Stomach (tissue), 19 donors: ENCODE results near the gene EP300. TPM values are rescaled to one million over a fixed set of nuclear protein-coding genes. Genes with fewer than 3 reads are reported as not detected.
A peak's percentile ranks its signal among the peaks of the same experiment; 100 is the strongest.
"Not testable (repeated sequence)": the region's sequence is repeated elsewhere in the genome, so short reads cannot be mapped to it uniquely, and the experiment has no call there.

Experiments
- DNase-seq, 2 donors: peaks; one replicate each; pipeline versions ENCODE4 v3.0.0 to v3.0.0-alpha.2; 2013 to 2019
- H3K27ac ChIP-seq, 5 donors: fragments of 200-600 bp in 4 of 5; sonication (generic) in 4 of 5; one replicate each; pipeline ENCODE4 v1.5.1; 2013 to 2019; ENCODE audit warnings: mild to moderate bottlenecking in 1 of 5, moderate library complexity in 1 of 5
- H3K27me3 ChIP-seq, 3 donors: fragments of 200-600 bp; sonication (generic); one replicate each; pipeline ENCODE4 v1.5.1; 2017 to 2019; ENCODE audit warnings: mixed run types in 1 of 3
- H3K36me3 ChIP-seq, 4 donors: fragments of 200-600 bp; sonication (generic); 1 replicate in 3 of 4; 2 replicates in 1 of 4; pipeline ENCODE4 v1.5.1; 2016 to 2019
- H3K4me1 ChIP-seq, 4 donors: fragments of 200-600 bp; sonication (generic); one replicate each; pipeline ENCODE4 v1.5.1; 2016 to 2019
- H3K4me3 ChIP-seq, 4 donors: fragments of 200-600 bp; sonication (generic) in 3 of 4; one replicate each; pipeline ENCODE4 v1.5.1; 2016 to 2019; ENCODE audit warnings: mild to moderate bottlenecking in 1 of 4
- H3K9me3 ChIP-seq, 4 donors: fragments of 200-600 bp; sonication (generic); one replicate each; pipeline ENCODE4 v1.5.1; 2016 to 2019
- CTCF ChIP-seq, 7 experiments: fragments of 450-650 bp in 4 of 7; fragments of 200-600 bp in 3 of 7; sonication (generic) in 3 of 7; IDR thresholded peaks; one replicate each; pipeline ENCODE4 v1.5.1; 2016 to 2019; ENCODE audit warnings: antibody characterized with exemption in 7 of 7, control low read depth in 2 of 7, mild to moderate bottlenecking in 1 of 7
- EP300 ChIP-seq: sonication (generic); formaldehyde crosslinking; IDR thresholded peaks from one replicate; pipeline ENCODE4 v1.6.1; 2017; ENCODE audit warnings: antibody characterized with exemption
- POLR2A ChIP-seq, 4 donors: fragments of 450-650 bp; IDR thresholded peaks; one replicate each; pipeline ENCODE4 v1.6.1; 2016; ENCODE audit warnings: antibody characterized with exemption in 4 of 4, control low read depth in 2 of 4, mild to moderate bottlenecking in 1 of 4, moderate library complexity in 1 of 4
- POLR2AphosphoS5 ChIP-seq, 3 donors: sonication (generic); formaldehyde crosslinking; IDR thresholded peaks; one replicate each; pipeline ENCODE4 v1.6.1; 2016; ENCODE audit warnings: antibody characterized with exemption in 3 of 3
- WGBS, 5 donors: extraction: QIAGEN DNeasy Blood & Tissue Kit in 3 of 5; methylation state at CpG; one replicate each; pipeline versions ENCODE4 v1.1.5 to v1.1.7; 2013 to 2018; 5-methylcytosine and 5-hydroxymethylcytosine counted together
- intact Hi-C: fragments of 100-400 bp; cut with DNase I; formaldehyde crosslinking; loops from one replicate; pipeline ENCODE4 v1.15.1; 2023; ENCODE audit warnings: low total_unique reads
- long read RNA-seq, 10 donors: transcript quantifications; one replicate each; lab custom pipeline, GENCODE V29; 2026
- polyA plus RNA-seq, 3 donors: library from polyadenylated mRNA; stranded (reverse); fragments of 200-250 nt; gene quantifications; one replicate each; pipeline ENCODE4 v1.2.3, GENCODE V29; 2013
- total RNA-seq, 5 donors: library from RNA; depleted of rRNA; stranded (reverse); fragments of >200 nt; gene quantifications; one replicate each; pipeline versions ENCODE4 v1.1.0 to v1.2.3, GENCODE V29; 2014 to 2016
- donor health status: healthy with polysubstance abuse.
- donor health status: Bipolar disorder and iron deficiency.
- donor health status: healthy.

The EP300 gene
- total RNA-seq: 100 to 1,000 TPM in 3 of 5 donors, 10 to 100 TPM in 2; 75.0 to 164 (median 116) TPM
- polyA plus RNA-seq: 1 to 10 TPM; 4.3 to 6.0 (median 5.7) TPM
- long read RNA-seq, donor 1, partial matches to known transcripts: 0 of 2 reads
- long read RNA-seq, donor 1, other reads (novel, unspliced or antisense): 0 of 2 reads
- long read RNA-seq, donor 2, partial matches to known transcripts: 9 of 13 reads
- long read RNA-seq, donor 2, other reads (novel, unspliced or antisense): 0 of 13 reads
- long read RNA-seq, donor 3, partial matches to known transcripts: 0 of 3 reads
- long read RNA-seq, donor 3, other reads (novel, unspliced or antisense): 0 of 3 reads
- long read RNA-seq, donor 4: 0 reads
- long read RNA-seq, donor 5, partial matches to known transcripts: 0 of 4 reads
- long read RNA-seq, donor 5, other reads (novel, unspliced or antisense): 0 of 4 reads
- long read RNA-seq, donor 6, full-length matches to known transcripts: 11 of 24 reads
- long read RNA-seq, donor 6, partial matches to known transcripts: 13 of 24 reads
- long read RNA-seq, donor 6, other reads (novel, unspliced or antisense): 0 of 24 reads
- long read RNA-seq, donor 7, partial matches to known transcripts: 0 of 2 reads
- long read RNA-seq, donor 7, other reads (novel, unspliced or antisense): 0 of 2 reads
- long read RNA-seq, donor 8, partial matches to known transcripts: 7 of 10 reads
- long read RNA-seq, donor 8, other reads (novel, unspliced or antisense): 0 of 10 reads
- long read RNA-seq, donor 9, partial matches to known transcripts: 31 of 36 reads
- long read RNA-seq, donor 9, other reads (novel, unspliced or antisense): 0 of 36 reads
- long read RNA-seq, donor 10, partial matches to known transcripts: 0 of 1 reads
- long read RNA-seq, donor 10, other reads (novel, unspliced or antisense): 0 of 1 reads

- TF ChIP-seq CTCF (IDR thresholded peaks at IDR 0.05) (peak in 2 of 7 experiments; percentile 8 to 33), POLR2AphosphoS5 (IDR thresholded peaks at IDR 0.05) (peak; percentile 23 to 73 (median 70)), POLR2A (IDR thresholded peaks at IDR 0.05) (no peak)
- peak; percentile 72 to 95 for DNase-seq
- Histone ChIP-seq H3K4me3 (peak within 1 kb of the TSS; percentile 71 to 98 (median 86)), H3K27me3 (no peaks in the 10 kb centered on the region), H3K9me3 (no peaks in the 10 kb centered on the region), H3K27ac (peak within 1 kb of the TSS; percentile 99 to 100 (median 100)), H3K4me1 (peaks cover 19 to 51% (median 34%) of the 10 kb centered on the region in 4 donors), H3K36me3 (no peaks in the 10 kb centered on the region)
- 0 to 2% (median 1%) methylated on average over 27 to 111 of the region's 112 CpGs for WGBS, 5 donors
- intact Hi-C loops: loop anchor here (5.0 kb wide), 1 partner anchor 140 kb away; the partner anchor contains the start of gene RBX1
These were observed at the start of gene EP300 for GRCh38 chr22:41092023-41092817. Gene EP300 (plus strand): TSS chr22:41092592. CDS start chr22:41093005, 413 bp downstream.

GRCh38 chr22:41043722-41044121, 48.7 kb upstream of the EP300 start:
- H3K4me1 ChIP-seq: peaks cover 0 to 6% (median 4%) of the 10 kb centered on the region in 4 donors
- no peaks in the 10 kb centered on the region for H3K36me3 ChIP-seq
- H3K4me3 ChIP-seq: no peak overlapping the region
- no peaks in the 10 kb centered on the region for H3K27me3 ChIP-seq
- no peak for DNase-seq
- WGBS, 5 donors: 78 to 84% (median 81%) methylated on average over 6 of the region's 6 CpGs
- H3K27ac ChIP-seq: no peak overlapping the region
- TF ChIP-seq EP300: no peak
- no peak for TF ChIP-seq CTCF (IDR thresholded peaks at IDR 0.05)
- no peak for TF ChIP-seq POLR2AphosphoS5 (IDR thresholded peaks at IDR 0.05)
- no peak for TF ChIP-seq POLR2A (IDR thresholded peaks at IDR 0.05)
- H3K9me3 ChIP-seq: no peaks in the 10 kb centered on the region
- intact Hi-C loops: no loop called here

GRCh38 chr22:41045575-41045974, 46.8 kb upstream of the EP300 start:
- WGBS, 5 donors: 77 to 88% (median 86%) methylated on average over 12 of the region's 12 CpGs
- H3K27me3 ChIP-seq, H3K9me3 ChIP-seq, H3K36me3 ChIP-seq, H3K4me3 ChIP-seq, DNase-seq, intact Hi-C loops, H3K27ac ChIP-seq: not testable (repeated sequence)
- peaks cover 0 to 12% (median 6%) of the 10 kb centered on the region in 4 donors for H3K4me1 ChIP-seq

GRCh38 chr22:41047801-41048211, 44.6 kb upstream of the EP300 start:
- Histone ChIP-seq H3K9me3 (no peaks in the 10 kb centered on the region), H3K27me3 (no peaks in the 10 kb centered on the region), H3K36me3 (no peaks in the 10 kb centered on the region), H3K27ac (peak overlapping the region in 3 of 5 donors; percentile 41 to 60 (median 58)), H3K4me3 (no peak overlapping the region), H3K4me1 (peaks cover 0 to 17% (median 9%) of the 10 kb centered on the region in 4 donors)
- intact Hi-C loops: no loop called here
- WGBS, 5 donors: 71 to 84% (median 77%) methylated on average over 3 of the region's 3 CpGs
- DNase-seq: no peak
- TF ChIP-seq POLR2A (IDR thresholded peaks at IDR 0.05) (no peak), POLR2AphosphoS5 (IDR thresholded peaks at IDR 0.05) (peak in 1 of 3 donors; percentile 36), EP300 (no peak), CTCF (IDR thresholded peaks at IDR 0.05) (no peak)

- Histone ChIP-seq H3K27ac (peak overlapping the region in 4 of 5 donors; percentile 3 to 60 (median 43)), H3K4me3 (peak overlapping the region; percentile 13 to 26 (median 22)), H3K4me1 (peaks cover 0 to 21% (median 9%) of the 10 kb centered on the region in 4 donors)
- H3K36me3 ChIP-seq, H3K9me3 ChIP-seq, DNase-seq, intact Hi-C loops, H3K27me3 ChIP-seq: not testable (repeated sequence)
- WGBS, 5 donors: 86 to 98% (median 87%) methylated on average over 12 of the region's 12 CpGs
These were observed 44.0 kb upstream of the EP300 start for GRCh38 chr22:41048345-41048744.
